Gastrocnemius medialis (tissue), 4 donors: ENCODE data around the gene AP2B1. TPM values are rescaled to one million over a fixed set of nuclear protein-coding genes. Genes with fewer than 3 reads are reported as not detected.

Experiments used
- ATAC-seq, 2 donors: fragments of 150-250 bp; one replicate each; pipeline ENCODE4 v1.9.1; 2016
- DNase-seq, 2 donors: peaks; one replicate each; pipeline ENCODE4 v3.0.0-alpha.2; 2019
- H3K27ac ChIP-seq, 4 donors: fragments of 200-600 bp; sonication (generic); 1 replicate in 1 of 4; 2 replicates in 3 of 4; pipeline ENCODE4 v1.5.1; 2016 to 2018; ENCODE audit warnings: mild to moderate bottlenecking in 2 of 4, moderate library complexity in 1 of 4
- H3K27me3 ChIP-seq, 3 donors: fragments of 200-600 bp; sonication (generic) in 2 of 3; 1 replicate in 1 of 3; 2 replicates in 2 of 3; pipeline versions ENCODE4 v1.5.1 to v1.6.0; 2016 to 2019; ENCODE audit warnings: mild to moderate bottlenecking in 1 of 3, moderate library complexity in 1 of 3
- H3K36me3 ChIP-seq, 2 donors: fragments of 200-600 bp; sonication (generic) in 1 of 2; one replicate each; pipeline ENCODE4 v1.5.1; 2017 to 2018
- H3K4me1 ChIP-seq, 2 donors: fragments of 200-600 bp; sonication (generic) in 1 of 2; one replicate each; pipeline ENCODE4 v1.5.1; 2016 to 2017; ENCODE audit warnings: mild to moderate bottlenecking in 2 of 2
- H3K4me3 ChIP-seq, 4 donors: fragments of 200-600 bp; sonication (generic) in 3 of 4; 1 replicate in 1 of 4; 2 replicates in 3 of 4; pipeline ENCODE4 v1.5.1; 2016 to 2019; ENCODE audit warnings: mild to moderate bottlenecking in 2 of 4
- H3K9me3 ChIP-seq, 3 donors: fragments of 200-600 bp; sonication (generic) in 2 of 3; 1 replicate in 1 of 3; 2 replicates in 2 of 3; pipeline ENCODE4 v1.5.1; 2016 to 2019
- POLR2A ChIP-seq, 2 donors: fragments of 450-650 bp; IDR thresholded peaks; one replicate each; pipeline ENCODE4 v1.6.1; 2017; ENCODE audit warnings: antibody characterized with exemption in 2 of 2, mild to moderate bottlenecking in 2 of 2, moderate library complexity in 2 of 2
- in situ Hi-C, 4 donors: fragments of 200-750 bp; cut with MboI; loops; one replicate each; pipeline versions ENCODE4 v1.15.0 to v1.8.0; 2017; ENCODE audit warnings: low sequenced_read_pairs in 4 of 4
- intact Hi-C: fragments of 100-400 bp; cut with DNase I; formaldehyde crosslinking; loops from one replicate; pipeline ENCODE4 v1.15.1; 2023; ENCODE audit warnings: low total_unique reads
- total RNA-seq, 4 donors: library from RNA; depleted of rRNA; stranded (reverse); fragments of >200 nt; gene quantifications; one replicate each; pipeline versions ENCODE4 v1.1.0 to v1.2.3, GENCODE V29; 2016
- TF ChIP-seq, protein P1 (sequence below), 5 experiments: fragments of 450-650 bp in 3 of 5; fragments of 200-600 bp in 2 of 5; sonication (generic) in 2 of 5; IDR thresholded peaks in 4 of 5; conservative IDR thresholded peaks in 1 of 5; 1 replicate in 4 of 5; 2 replicates in 1 of 5; pipeline ENCODE4 v1.5.1; 2016 to 2019; ENCODE audit warnings: antibody characterized with exemption in 5 of 5, mild to moderate bottlenecking in 3 of 5, moderate library complexity in 3 of 5

The AP2B1 gene
- total RNA-seq, 4 donors from 2014 or later: 31.3 to 48.7 (median 38.1) TPM

DNA sequence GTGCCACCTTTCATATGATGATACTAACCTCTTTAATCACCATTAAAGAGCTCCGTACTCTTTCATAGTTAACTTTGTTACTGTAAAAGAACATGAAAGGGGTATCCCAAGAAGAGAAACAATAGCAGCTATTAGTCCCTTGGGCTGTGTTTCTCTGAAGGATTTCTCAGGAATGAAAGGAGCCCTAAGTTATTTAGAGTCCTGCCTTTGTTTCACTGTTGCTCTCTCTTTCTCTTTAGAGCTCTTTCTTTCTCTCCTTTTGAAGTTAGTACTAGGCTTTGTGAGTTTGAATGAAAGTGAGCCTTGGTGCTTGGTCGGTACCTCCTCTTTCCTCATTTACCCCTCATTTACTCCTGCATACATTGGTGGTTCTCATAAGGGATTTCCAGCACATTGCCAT, 123.8 kb downstream of the AP2B1 start:
- Histone ChIP-seq H3K9me3 (no peaks in the 10 kb centered on the region), H3K27ac (peak overlapping the region in 2 of 4 donors; percentile 22 to 86), H3K4me1 (peaks cover 63 to 64% of the 10 kb centered on the region in 2 donors), H3K36me3 (peaks cover 0 to 12% of the 10 kb centered on the region in 2 donors), H3K4me3 (no peak overlapping the region), H3K27me3 (no peaks in the 10 kb centered on the region)
- no peak for TF ChIP-seq POLR2A (IDR thresholded peaks at IDR 0.05)
- TF ChIP-seq, protein P1, sequence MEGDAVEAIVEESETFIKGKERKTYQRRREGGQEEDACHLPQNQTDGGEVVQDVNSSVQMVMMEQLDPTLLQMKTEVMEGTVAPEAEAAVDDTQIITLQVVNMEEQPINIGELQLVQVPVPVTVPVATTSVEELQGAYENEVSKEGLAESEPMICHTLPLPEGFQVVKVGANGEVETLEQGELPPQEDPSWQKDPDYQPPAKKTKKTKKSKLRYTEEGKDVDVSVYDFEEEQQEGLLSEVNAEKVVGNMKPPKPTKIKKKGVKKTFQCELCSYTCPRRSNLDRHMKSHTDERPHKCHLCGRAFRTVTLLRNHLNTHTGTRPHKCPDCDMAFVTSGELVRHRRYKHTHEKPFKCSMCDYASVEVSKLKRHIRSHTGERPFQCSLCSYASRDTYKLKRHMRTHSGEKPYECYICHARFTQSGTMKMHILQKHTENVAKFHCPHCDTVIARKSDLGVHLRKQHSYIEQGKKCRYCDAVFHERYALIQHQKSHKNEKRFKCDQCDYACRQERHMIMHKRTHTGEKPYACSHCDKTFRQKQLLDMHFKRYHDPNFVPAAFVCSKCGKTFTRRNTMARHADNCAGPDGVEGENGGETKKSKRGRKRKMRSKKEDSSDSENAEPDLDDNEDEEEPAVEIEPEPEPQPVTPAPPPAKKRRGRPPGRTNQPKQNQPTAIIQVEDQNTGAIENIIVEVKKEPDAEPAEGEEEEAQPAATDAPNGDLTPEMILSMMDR (IDR thresholded peaks at IDR 0.05 in 4 of 5, conservative IDR thresholded peaks at IDR 0.05 in 1 of 5): no peak
- intact Hi-C loops: no loop called here
- ATAC-seq (no peak), DNase-seq (no peak)
- in situ Hi-C loops: no loop called here

- in situ Hi-C loops (no loop called here), intact Hi-C loops (no loop called here)
- peak; percentile 90 to 93 for ATAC-seq
- H3K4me3 ChIP-seq: no peak overlapping the region
- H3K36me3 ChIP-seq: peaks cover 0 to 12% of the 10 kb centered on the region in 2 donors
- no peaks in the 10 kb centered on the region for H3K27me3 ChIP-seq
- no peaks in the 10 kb centered on the region for H3K9me3 ChIP-seq
- H3K27ac ChIP-seq: peak overlapping the region; percentile 75 to 87 (median 84)
- TF ChIP-seq POLR2A (IDR thresholded peaks at IDR 0.05): peak in 1 of 2 donors; percentile 53
- TF ChIP-seq, protein P1 (IDR thresholded peaks at IDR 0.05 in 4 of 5, conservative IDR thresholded peaks at IDR 0.05 in 1 of 5): no peak
- peak; percentile 22 to 49 for DNase-seq
- peaks cover 76 to 78% of the 10 kb centered on the region in 2 donors for H3K4me1 ChIP-seq
These were observed 126.1 kb downstream of the AP2B1 start for GRCh38 chr17:35713069-35713728.

- TF ChIP-seq, protein P1 (IDR thresholded peaks at IDR 0.05 in 4 of 5, conservative IDR thresholded peaks at IDR 0.05 in 1 of 5): no peak
- TF ChIP-seq POLR2A (IDR thresholded peaks at IDR 0.05): no peak
- no peak for ATAC-seq
- no peaks in the 10 kb centered on the region for H3K9me3 ChIP-seq
- intact Hi-C loops: no loop called here
- H3K4me1 ChIP-seq: peaks cover 60 to 61% of the 10 kb centered on the region in 2 donors
- in situ Hi-C loops: no loop called here
- H3K27me3 ChIP-seq: no peaks in the 10 kb centered on the region
- H3K27ac ChIP-seq: peak overlapping the region; percentile 75 to 87 (median 84)
- peaks cover 0 to 12% of the 10 kb centered on the region in 2 donors for H3K36me3 ChIP-seq
- no peak overlapping the region for H3K4me3 ChIP-seq
- DNase-seq: no peak
These were observed 127.9 kb downstream of the AP2B1 start for GRCh38 chr17:35714988-35715387.

DNA sequence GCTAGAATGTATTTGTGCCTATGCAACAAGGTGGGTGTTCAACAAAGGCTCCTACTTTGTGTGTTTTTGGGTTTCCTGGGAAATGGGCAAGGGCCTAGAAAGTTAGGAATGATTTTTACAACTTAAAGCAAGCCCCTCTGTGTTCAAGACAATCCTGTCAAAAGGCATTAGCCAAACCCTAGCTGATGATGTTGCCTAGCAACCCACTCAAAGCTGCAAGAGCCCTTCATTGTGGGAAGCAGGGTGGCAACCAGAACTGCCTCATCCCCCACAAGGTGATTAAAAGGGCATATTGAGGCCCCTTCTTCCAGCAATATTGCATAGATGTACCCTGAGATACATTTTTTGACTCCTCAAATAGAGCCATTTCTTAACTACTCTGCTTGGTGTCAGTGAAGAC, 128.3 kb downstream of the AP2B1 start:
- peaks cover 59% of the 10 kb centered on the region in 2 donors for H3K4me1 ChIP-seq
- no peaks in the 10 kb centered on the region for H3K27me3 ChIP-seq
- ATAC-seq (no peak), DNase-seq (no peak)
- H3K9me3 ChIP-seq: no peaks in the 10 kb centered on the region
- in situ Hi-C loops: no loop called here
- no peak overlapping the region for H3K4me3 ChIP-seq
- H3K36me3 ChIP-seq: peaks cover 0 to 7% of the 10 kb centered on the region in 2 donors
- TF ChIP-seq, protein P1 (IDR thresholded peaks at IDR 0.05 in 4 of 5, conservative IDR thresholded peaks at IDR 0.05 in 1 of 5): no peak
- TF ChIP-seq POLR2A (IDR thresholded peaks at IDR 0.05): no peak
- intact Hi-C loops: no loop called here
- peak overlapping the region; percentile 75 to 87 (median 84) for H3K27ac ChIP-seq
